Activated T-helper 1 cell treated with anti-CD3 and anti-CD28 coated beads, Interleukin-2, amount 50 U/mL, for 16 hours (primary cell): Measurements from ENCODE around the gene FOXJ3.

ENCODE experiments used
- DNase-seq, 2 donors: peaks; one replicate each; pipeline ENCODE4 v3.0.0-alpha.2; 2020; ENCODE audit warnings: low read depth in 1 of 2, low spot score in 1 of 2

Gene FOXJ3

GRCh38 chr1:42146626-42147320 lies 188.3 kb downstream of the FOXJ3 start:
- peak; percentile 35 to 45 for DNase-seq

- DNase-seq = no peak
These were observed 189.0 kb downstream of the FOXJ3 start for GRCh38 chr1:42145764-42146625.

GRCh38 chr1:42145389-42145716 lies 189.7 kb downstream of the FOXJ3 start:
- DNase-seq = no peak

DNA sequence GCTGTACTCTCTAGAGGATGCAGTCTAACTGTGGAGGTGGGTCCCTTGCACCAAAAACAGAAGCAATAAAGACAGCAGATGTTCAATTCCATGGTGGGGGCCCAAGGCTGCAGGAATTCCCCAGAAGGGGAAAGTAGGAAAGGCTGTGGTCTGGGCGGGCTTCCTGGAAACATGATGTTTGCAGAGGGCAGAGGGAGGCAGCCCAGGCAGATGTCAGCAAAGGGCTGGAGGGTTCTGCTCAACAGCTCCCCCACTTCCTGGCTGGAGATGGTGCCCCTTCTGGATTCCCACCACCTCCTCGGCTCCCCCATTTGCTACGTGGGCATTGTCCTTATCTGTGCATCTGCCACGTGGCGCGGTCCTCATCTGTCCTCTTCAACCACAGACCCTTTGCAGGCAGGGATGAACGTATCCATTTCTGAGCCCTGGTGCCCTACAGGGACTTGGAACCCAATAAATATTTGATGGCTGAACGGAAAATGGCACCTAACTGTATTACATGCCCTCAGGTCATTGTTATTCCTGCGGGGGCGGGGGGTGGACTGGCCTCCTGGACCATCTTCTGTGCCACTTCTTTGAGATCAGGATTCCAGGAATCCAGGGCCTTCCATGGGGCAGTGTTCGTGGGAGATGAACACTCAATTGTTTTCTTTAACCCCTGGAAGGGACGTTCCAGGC lies 190.2 kb downstream of the FOXJ3 start:
- no peak for DNase-seq

DNA sequence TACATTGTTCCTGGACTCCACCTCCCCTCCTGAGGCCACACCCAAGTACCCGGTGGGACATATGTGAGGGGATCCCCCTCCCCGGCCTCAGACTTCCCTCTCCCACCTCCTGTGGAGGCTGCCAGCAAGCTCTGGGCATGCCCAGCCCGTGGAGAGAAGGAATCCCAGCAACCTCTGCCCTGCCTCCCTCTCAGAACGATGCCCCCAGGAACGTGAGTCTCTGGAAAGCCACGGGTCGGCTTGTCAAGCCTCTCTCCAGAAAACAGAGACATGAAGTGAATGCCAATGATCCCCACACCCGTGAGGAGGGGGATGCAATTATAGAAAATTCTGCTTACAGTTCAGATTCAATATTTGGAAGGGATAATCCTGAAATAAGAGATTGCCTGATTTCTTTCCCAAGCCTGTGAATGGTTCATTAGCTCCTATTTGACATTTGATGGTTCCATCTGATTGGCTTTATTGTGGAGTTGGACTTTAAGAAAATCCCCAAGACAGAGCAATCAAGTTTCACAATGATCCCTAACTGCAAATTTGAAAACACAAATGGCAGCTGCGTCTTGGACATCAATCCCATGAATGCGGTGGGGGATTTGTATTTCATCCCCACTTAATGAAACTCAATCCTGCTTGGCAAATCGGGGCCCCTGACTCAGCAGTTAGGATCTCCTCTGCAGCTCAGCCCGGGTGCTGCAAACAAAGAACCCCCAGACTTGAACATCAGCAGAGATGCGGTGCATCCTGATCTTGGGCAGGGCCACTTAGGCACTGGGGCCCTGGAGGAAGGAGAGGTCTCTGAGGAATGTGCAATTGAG lies 190.9 kb downstream of the FOXJ3 start:
- DNase-seq = no peak

- DNase-seq = no peak
These were observed 191.9 kb downstream of the FOXJ3 start for GRCh38 chr1:42142894-42143675.

DNA sequence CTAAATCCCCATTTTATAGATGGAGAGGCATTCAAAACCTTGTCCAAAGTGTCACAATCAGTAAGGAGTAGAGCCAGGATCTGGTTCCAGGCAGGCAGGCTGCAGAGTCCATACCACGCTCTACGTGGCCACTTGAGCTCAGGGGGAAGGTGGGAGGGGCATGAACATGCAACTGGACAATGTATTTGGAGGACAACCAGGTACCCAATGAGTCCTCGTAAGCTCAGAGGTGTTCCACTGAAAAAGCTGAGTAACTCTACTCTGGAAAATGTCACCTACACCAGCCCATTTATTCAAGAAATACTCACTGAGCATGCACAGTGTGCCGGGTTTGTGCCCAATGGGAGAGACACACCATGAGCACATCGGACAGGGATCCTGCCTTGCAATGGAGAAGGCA lies 193.1 kb downstream of the FOXJ3 start:
- DNase-seq = no peak

GRCh38 chr1:42140191-42140590 lies 194.8 kb downstream of the FOXJ3 start:
- DNase-seq = no peak

DNA sequence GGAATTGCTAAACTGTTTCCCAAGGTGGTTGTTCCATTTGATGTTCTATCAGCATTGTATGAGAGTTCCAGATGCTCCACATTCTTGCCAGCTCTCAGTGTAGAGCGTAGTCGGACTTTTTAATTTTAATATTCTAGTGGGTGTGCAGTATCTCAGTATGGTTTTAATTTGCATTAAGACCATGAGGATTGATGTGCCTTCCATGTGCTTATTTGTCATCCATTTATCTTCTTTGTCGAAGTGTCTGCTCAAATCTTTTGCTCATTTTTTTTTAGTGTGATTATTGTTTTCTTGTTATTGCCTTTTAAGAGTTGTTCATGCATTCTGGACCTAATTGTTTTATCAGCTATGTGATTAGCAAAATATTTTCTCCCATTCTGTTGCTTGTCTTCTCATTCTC lies 195.6 kb downstream of the FOXJ3 start:
- no peak for DNase-seq

- no peak for DNase-seq
These were observed 196.4 kb downstream of the FOXJ3 start for GRCh38 chr1:42138586-42138985.

DNA sequence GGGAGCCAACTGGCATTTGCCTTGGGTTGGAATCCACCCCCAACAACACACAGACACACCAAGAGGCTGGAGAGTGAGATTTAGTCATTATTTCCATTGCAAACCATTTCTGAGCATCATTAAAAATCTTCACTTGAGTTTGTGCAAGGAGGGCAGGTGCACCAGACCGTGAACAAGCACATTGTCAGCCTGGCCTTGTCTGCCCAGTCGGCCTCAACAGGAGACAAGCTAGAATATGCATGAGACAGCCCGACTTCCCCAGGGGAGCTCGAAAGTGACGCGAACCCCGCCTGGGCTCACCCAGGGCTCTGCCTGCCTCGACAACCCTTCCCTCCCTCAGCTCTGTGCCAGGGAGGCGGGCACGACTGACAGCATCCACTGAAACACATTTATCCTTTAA lies 197.3 kb downstream of the FOXJ3 start:
- no peak for DNase-seq

GRCh38 chr1:42136466-42136865 lies 198.6 kb downstream of the FOXJ3 start:
- DNase-seq = no peak

GRCh38 chr1:42135426-42135825 lies 199.6 kb downstream of the FOXJ3 start:
- DNase-seq = no peak

- DNase-seq = no peak
These were observed 201.1 kb downstream of the FOXJ3 start for GRCh38 chr1:42133809-42134526.

DNA sequence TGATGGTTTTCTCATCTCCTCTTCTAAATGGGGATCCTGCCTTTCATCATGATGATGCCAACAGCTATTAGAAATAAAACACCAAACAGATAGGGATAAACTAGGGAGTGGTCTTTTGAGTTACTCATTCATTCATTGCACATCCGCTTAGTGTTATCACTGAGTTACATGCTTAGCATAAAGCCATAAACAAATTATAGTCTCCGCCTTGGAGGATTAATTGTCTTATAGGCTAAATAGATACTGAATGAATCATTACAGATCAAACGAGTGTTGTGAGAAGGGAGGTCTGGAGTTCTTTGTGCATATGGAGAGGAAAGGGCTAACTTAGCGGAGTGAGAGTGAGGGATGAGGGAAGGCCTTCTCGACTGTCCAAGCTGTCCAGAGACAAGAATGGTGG lies 201.6 kb downstream of the FOXJ3 start:
- no peak for DNase-seq

DNA sequence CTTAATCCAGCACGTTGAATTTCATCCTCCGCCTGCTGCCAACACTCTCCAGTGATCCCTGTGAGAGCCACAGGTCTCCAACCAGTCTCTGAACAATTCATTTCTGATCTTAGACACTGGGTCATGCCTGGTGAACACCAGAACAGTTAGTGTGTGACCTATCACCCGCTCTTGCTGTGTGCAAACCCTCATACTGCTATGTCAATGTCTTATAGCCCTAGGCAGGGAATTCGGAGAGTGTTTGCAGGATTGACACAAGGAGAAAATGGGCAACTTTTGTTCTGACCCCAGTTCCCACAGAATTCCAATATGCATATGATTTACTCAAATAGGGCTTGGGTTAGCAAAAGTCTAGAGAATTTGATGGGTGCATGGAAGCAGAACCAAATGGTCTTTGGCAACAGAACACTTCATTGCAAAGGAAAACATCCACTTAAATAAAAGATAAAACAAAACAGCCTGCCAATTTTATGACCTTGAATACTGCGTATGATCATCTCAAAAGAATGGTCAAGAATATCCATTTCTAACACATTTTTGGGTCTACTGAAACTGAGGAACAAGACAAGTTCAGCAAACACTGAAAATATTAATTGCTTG lies 204.9 kb downstream of the FOXJ3 start:
- DNase-seq = no peak

DNA sequence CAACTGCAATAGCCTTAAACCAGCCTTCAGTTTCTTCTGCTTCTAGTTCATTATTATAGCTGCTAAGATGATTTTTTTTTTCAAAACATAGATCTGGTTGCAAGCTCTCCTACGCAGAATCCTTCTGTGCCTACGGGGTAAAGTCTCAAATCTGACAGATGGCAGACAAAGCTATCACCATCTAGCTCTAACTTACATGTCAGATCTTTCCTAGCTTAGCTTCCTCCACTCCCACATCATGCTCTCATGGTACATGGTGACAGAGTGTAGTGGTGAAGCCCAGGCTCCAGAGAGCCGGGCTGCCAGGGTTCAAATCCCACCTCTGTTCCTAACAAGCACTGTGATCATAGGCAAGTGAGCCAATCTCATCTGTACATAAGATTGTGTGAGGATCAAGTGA lies 206.1 kb downstream of the FOXJ3 start:
- no peak for DNase-seq

GRCh38 chr1:42128499-42128898 lies 206.5 kb downstream of the FOXJ3 start:
- DNase-seq = no peak

DNA sequence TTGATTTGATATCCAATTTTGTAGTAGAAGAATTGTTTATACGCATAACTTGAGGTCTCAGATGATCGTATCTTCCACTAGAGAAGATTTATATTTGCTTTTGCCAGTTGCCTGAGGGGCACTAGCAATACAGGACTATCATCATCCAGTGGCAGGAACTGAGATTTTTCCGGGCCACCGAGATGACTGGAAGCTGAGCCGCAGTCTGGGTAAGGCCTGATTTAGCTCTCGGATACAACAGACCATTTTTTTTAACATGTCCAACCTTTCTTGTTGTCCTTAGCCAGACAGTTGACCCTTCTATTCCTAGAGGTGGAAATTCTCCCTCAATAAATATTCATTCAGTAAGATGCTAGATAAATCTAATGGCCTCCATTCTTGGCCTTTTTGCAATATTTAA lies 207.3 kb downstream of the FOXJ3 start:
- no peak for DNase-seq
